ENCODE data around the gene MYL5. TPM values are rescaled to one million over a fixed set of nuclear protein-coding genes. Genes with fewer than 3 reads are reported as not detected.
"Not testable (repeated sequence)": the region's sequence is repeated elsewhere in the genome, so short reads cannot be mapped to it uniquely, and the experiment has no call there.

Gene MYL5
- total and polyA plus RNA-seq, 11 donors, result 1.4 to 12.9 (median 4.4) TPM

- no peak for TF ChIP-seq POLR2A (IDR thresholded peaks at IDR 0.05)
- Histone ChIP-seq H3K9me3 (no peaks in the 10 kb centered on the region), H3K4me1 (peaks cover 0 to 15% (median 3%) of the 10 kb centered on the region in 12 donors), H3K27ac (no peak overlapping the region), H3K27me3 (peaks cover 0 to 16% (median 0%) of the 10 kb centered on the region in 9 donors), H3K36me3 (peaks cover 0 to 7% (median 4%) of the 10 kb centered on the region in 9 donors), H3K4me3 (no peak overlapping the region)
- ATAC-seq, result peak in 1 of 4 donors; percentile 12
- intact Hi-C loops (cut with DNase I), result no loop called here
- WGBS, 4 donors, result 59 to 65% (median 61%) methylated on average over 12 to 22 of the region's 22 CpGs; no CpG with 5 or more reads in 1 of the 4 donors
- peak in 2 of 5 donors; percentile 22 to 25 for DNase-seq
Observed at GRCh38 chr4:665751-666435, 8.4 kb upstream of the MYL5 start.

GRCh38 chr4:666436-666810 lies 7.9 kb upstream of the MYL5 start:
- ATAC-seq (no peak), DNase-seq (peak in 2 of 5 donors; percentile 27 to 55)
- peaks cover 0 to 13% (median 9%) of the 10 kb centered on the region in 9 donors for H3K36me3 ChIP-seq
- H3K27ac ChIP-seq, result no peak overlapping the region
- no peak overlapping the region for H3K4me3 ChIP-seq
- H3K9me3 ChIP-seq, result no peaks in the 10 kb centered on the region
- TF ChIP-seq POLR2A (IDR thresholded peaks at IDR 0.05), result no peak
- TF ChIP-seq CTCF (IDR thresholded peaks at IDR 0.05), result no peak
- intact Hi-C loops (cut with DNase I), result no loop called here
- peaks cover 0 to 16% (median 0%) of the 10 kb centered on the region in 9 donors for H3K27me3 ChIP-seq
- WGBS, 4 donors, result 78 to 85% (median 82%) methylated on average over 8 to 22 of the region's 22 CpGs
- peaks cover 0 to 15% (median 3%) of the 10 kb centered on the region in 12 donors for H3K4me1 ChIP-seq

GRCh38 chr4:666822-667544 lies 7.4 kb upstream of the MYL5 start:
- Histone ChIP-seq H3K4me3 (no peak overlapping the region), H3K36me3 (peaks cover 0 to 18% (median 15%) of the 10 kb centered on the region in 9 donors), H3K27ac (no peak overlapping the region), H3K9me3 (no peaks in the 10 kb centered on the region), H3K4me1 (peaks cover 0 to 15% (median 3%) of the 10 kb centered on the region in 12 donors), H3K27me3 (peaks cover 0 to 16% (median 0%) of the 10 kb centered on the region in 9 donors)
- no peak for ATAC-seq
- TF ChIP-seq POLR2A (IDR thresholded peaks at IDR 0.05) (no peak), CTCF (IDR thresholded peaks at IDR 0.05) (no peak)
- peak in 3 of 5 donors; percentile 23 to 51 (median 30) for DNase-seq
- 82 to 89% (median 87%) methylated on average over 13 to 28 of the region's 28 CpGs for WGBS, 4 donors
- intact Hi-C loops (cut with DNase I), result no loop called here

GRCh38 chr4:667545-667925 lies 6.8 kb upstream of the MYL5 start:
- Histone ChIP-seq H3K4me1 (peaks cover 0 to 15% (median 3%) of the 10 kb centered on the region in 12 donors), H3K36me3 (peaks cover 0 to 24% (median 20%) of the 10 kb centered on the region in 9 donors), H3K4me3 (no peak overlapping the region), H3K27me3 (peaks cover 0 to 16% (median 0%) of the 10 kb centered on the region in 9 donors), H3K27ac (no peak overlapping the region), H3K9me3 (no peaks in the 10 kb centered on the region)
- ATAC-seq (no peak), DNase-seq (no peak)
- intact Hi-C loops (cut with DNase I), result no loop called here
- 56 to 66% (median 59%) methylated on average over 10 of the region's 10 CpGs for WGBS, 4 donors
- no peak for TF ChIP-seq POLR2A (IDR thresholded peaks at IDR 0.05)
- no peak for TF ChIP-seq CTCF (IDR thresholded peaks at IDR 0.05)

GRCh38 chr4:668219-668618 lies 6.1 kb upstream of the MYL5 start:
- H3K9me3 ChIP-seq; ATAC-seq; H3K27ac ChIP-seq; H3K4me3 ChIP-seq; intact Hi-C loops (cut with DNase I): not testable (repeated sequence)
- 82 to 92% (median 90%) methylated on average over 6 of the region's 6 CpGs for WGBS, 4 donors
- Histone ChIP-seq H3K4me1 (peaks cover 0 to 16% (median 8%) of the 10 kb centered on the region in 12 donors), H3K36me3 (peaks cover 0 to 30% (median 25%) of the 10 kb centered on the region in 9 donors), H3K27me3 (peaks cover 0 to 10% (median 0%) of the 10 kb centered on the region in 9 donors)
- peak in 2 of 5 donors; percentile 2 to 11 for DNase-seq

GRCh38 chr4:669806-670559 lies 4.4 kb upstream of the MYL5 start:
- DNase-seq, result peak in 1 of 5 donors; percentile 8
- intact Hi-C loops (cut with DNase I), result loop anchor here in 4 of 10 donors (5.0 to 10.0 kb wide), 3 partner anchors 195 to 428 kb away; no protein-coding TSS in a partner anchor

More at GRCh38 chr4:669806-670559, 4.4 kb upstream of the MYL5 start:
- H3K27me3 ChIP-seq, ATAC-seq, H3K27ac ChIP-seq, H3K9me3 ChIP-seq, H3K4me3 ChIP-seq: not testable (repeated sequence)
- WGBS, 4 donors, result 93 to 95% (median 94%) methylated on average over 11 of the region's 11 CpGs
- Histone ChIP-seq H3K36me3 (peaks cover 0 to 30% (median 26%) of the 10 kb centered on the region in 9 donors), H3K4me1 (peaks cover under 1 to 14% (median 12%) of the 10 kb centered on the region in 12 donors)
